NCI-H2081 treated with DMSO at 0.1 percent for 48 hours (cell line): ENCODE results near the gene FAM131C.
"Not testable (repeated sequence)": the region's sequence is repeated elsewhere in the genome, so short reads cannot be mapped to it uniquely, and the experiment has no call there.

Experiments
- DNase-seq: peaks from one replicate; lab custom pipeline; 2025; lab: John Stamatoyannopoulos, UW

The FAM131C gene

GRCh38 chr1:16073490-16074119 lies at the start of gene FAM131C:
FAM131C (minus strand) TSS chr1:16073651; CDS start chr1:16073442, 209 bp downstream.
- DNase-seq: no peak

- DNase-seq: no peak
These were observed 49.5 kb upstream of the FAM131C start for GRCh38 chr1:16122916-16123315.

- DNase-seq: no peak
These were observed 49.0 kb upstream of the FAM131C start for GRCh38 chr1:16122350-16122881.

GRCh38 chr1:16120940-16121410 lies 47.5 kb upstream of the FAM131C start:
- DNase-seq: peak; percentile 16

- DNase-seq: no peak
These were observed 47.0 kb upstream of the FAM131C start for GRCh38 chr1:16120407-16120806.

- DNase-seq: no peak
These were observed 46.5 kb upstream of the FAM131C start for GRCh38 chr1:16119926-16120325.

GRCh38 chr1:16119504-16119903 lies 46.1 kb upstream of the FAM131C start:
- no peak for DNase-seq

GRCh38 chr1:16118706-16119105 lies 45.3 kb upstream of the FAM131C start:
- DNase-seq: no peak

GRCh38 chr1:16117936-16118335 lies 44.5 kb upstream of the FAM131C start:
- no peak for DNase-seq

GRCh38 chr1:16117369-16117768 lies 43.9 kb upstream of the FAM131C start:
- DNase-seq: no peak

GRCh38 chr1:16116625-16117024 lies 43.2 kb upstream of the FAM131C start:
- no peak for DNase-seq

GRCh38 chr1:16116002-16116401 lies 42.6 kb upstream of the FAM131C start:
- DNase-seq: no peak

- DNase-seq: no peak
These were observed 42.1 kb upstream of the FAM131C start for GRCh38 chr1:16115468-16115983.

GRCh38 chr1:16114527-16115467 lies 41.3 kb upstream of the FAM131C start:
- no peak for DNase-seq

GRCh38 chr1:16112596-16113555 lies 39.4 kb upstream of the FAM131C start:
- DNase-seq: no peak

GRCh38 chr1:16111771-16112595 lies 38.5 kb upstream of the FAM131C start:
- no peak for DNase-seq

GRCh38 chr1:16110884-16111283 lies 37.4 kb upstream of the FAM131C start:
- DNase-seq: no peak

- DNase-seq: no peak
These were observed 37.0 kb upstream of the FAM131C start for GRCh38 chr1:16110456-16110855.

- DNase-seq: no peak
These were observed 36.1 kb upstream of the FAM131C start for GRCh38 chr1:16109571-16109970.

GRCh38 chr1:16107039-16107438 lies 33.6 kb upstream of the FAM131C start:
- not testable (repeated sequence) for DNase-seq

GRCh38 chr1:16101623-16102022 lies 28.2 kb upstream of the FAM131C start:
- DNase-seq: no peak
